GM23338 (cell line): Measurements from ENCODE around the gene C4orf51.
"Not testable (repeated sequence)": the region's sequence is repeated elsewhere in the genome, so short reads cannot be mapped to it uniquely, and the experiment has no call there.

Experiments used
- CREB1 ChIP-seq: fragments of 250-450 bp; sonication (Bioruptor Pico); IDR thresholded peaks from 2 replicates; pipeline ENCODE4 v1.5.0; 2020; ENCODE audit warnings: low read depth, mild to moderate bottlenecking, moderate library complexity
- ETS1 ChIP-seq: IDR thresholded peaks from 2 replicates; pipeline ENCODE4 v1.6.1; 2016; ENCODE audit warnings: antibody characterized with exemption
- EZH2 ChIP-seq: fragments of 200-600 bp; sonication (generic); IDR thresholded peaks from one replicate; pipeline ENCODE4 v1.8.0; 2017; ENCODE audit warnings: antibody characterized with exemption, mild to moderate bottlenecking, low read depth; ENCODE audit not compliant: unreplicated experiment
- EZH2phosphoT487 ChIP-seq: fragments of 200-600 bp; sonication (generic); IDR thresholded peaks from one replicate; pipeline ENCODE4 v1.8.1; 2018; ENCODE audit warnings: antibody characterized with exemption; ENCODE audit not compliant: unreplicated experiment
- JUNB ChIP-seq: IDR thresholded peaks from one replicate; pipeline ENCODE4 v1.6.1; 2016; ENCODE audit warnings: antibody characterized with exemption; ENCODE audit not compliant: unreplicated experiment
- NANOG ChIP-seq: IDR thresholded peaks from 2 replicates; pipeline ENCODE4 v1.6.1; 2016; ENCODE audit warnings: antibody characterized with exemption, borderline replicate concordance
- POLR2AphosphoS5 ChIP-seq: IDR thresholded peaks from 2 replicates; pipeline ENCODE4 v1.6.1; 2016; ENCODE audit warnings: antibody characterized with exemption, low read depth
- STAT1 ChIP-seq: IDR thresholded peaks from one replicate; pipeline ENCODE4 v1.6.1; 2016; ENCODE audit warnings: antibody characterized with exemption; ENCODE audit not compliant: unreplicated experiment
- ZNF114 ChIP-seq: fragments of 250-450 bp; sonication (Bioruptor Pico); IDR thresholded peaks from 2 replicates; pipeline ENCODE4 v1.5.0; 2020; ENCODE audit warnings: mild to moderate bottlenecking, moderate library complexity
- ZNF331 ChIP-seq: fragments of 250-450 bp; sonication (Bioruptor Pico); IDR thresholded peaks from 2 replicates; pipeline ENCODE4 v1.5.0; 2020; ENCODE audit warnings: low read depth, mild to moderate bottlenecking, moderate library complexity
- TF ChIP-seq, protein P1 (sequence below), 2 experiments: fragments of 200-600 bp in 1 of 2; sonication (generic) in 1 of 2; conservative IDR thresholded peaks; 2 replicates each; pipeline versions ENCODE4 v1.5.1 to v1.6.1; 2016 to 2017; ENCODE audit warnings: antibody characterized with exemption in 2 of 2, low read depth in 2 of 2, mild to moderate bottlenecking in 2 of 2, moderate library complexity in 1 of 2
- TF ChIP-seq, protein P2 (sequence below): IDR thresholded peaks from one replicate; pipeline ENCODE4 v1.6.1; 2018; ENCODE audit warnings: antibody characterized with exemption; ENCODE audit not compliant: unreplicated experiment

- TF ChIP-seq EZH2phosphoT487; EZH2; JUNB; POLR2AphosphoS5; CREB1 (CRISPR knock-in tag); ZNF114 (CRISPR knock-in tag); ZNF331; ETS1; NANOG; STAT1: not testable (repeated sequence)
- TF ChIP-seq, protein P1, sequence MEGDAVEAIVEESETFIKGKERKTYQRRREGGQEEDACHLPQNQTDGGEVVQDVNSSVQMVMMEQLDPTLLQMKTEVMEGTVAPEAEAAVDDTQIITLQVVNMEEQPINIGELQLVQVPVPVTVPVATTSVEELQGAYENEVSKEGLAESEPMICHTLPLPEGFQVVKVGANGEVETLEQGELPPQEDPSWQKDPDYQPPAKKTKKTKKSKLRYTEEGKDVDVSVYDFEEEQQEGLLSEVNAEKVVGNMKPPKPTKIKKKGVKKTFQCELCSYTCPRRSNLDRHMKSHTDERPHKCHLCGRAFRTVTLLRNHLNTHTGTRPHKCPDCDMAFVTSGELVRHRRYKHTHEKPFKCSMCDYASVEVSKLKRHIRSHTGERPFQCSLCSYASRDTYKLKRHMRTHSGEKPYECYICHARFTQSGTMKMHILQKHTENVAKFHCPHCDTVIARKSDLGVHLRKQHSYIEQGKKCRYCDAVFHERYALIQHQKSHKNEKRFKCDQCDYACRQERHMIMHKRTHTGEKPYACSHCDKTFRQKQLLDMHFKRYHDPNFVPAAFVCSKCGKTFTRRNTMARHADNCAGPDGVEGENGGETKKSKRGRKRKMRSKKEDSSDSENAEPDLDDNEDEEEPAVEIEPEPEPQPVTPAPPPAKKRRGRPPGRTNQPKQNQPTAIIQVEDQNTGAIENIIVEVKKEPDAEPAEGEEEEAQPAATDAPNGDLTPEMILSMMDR (conservative IDR thresholded peaks at IDR 0.05; ENCODE audit: low read depth in 2 of 2): not testable (repeated sequence)
- TF ChIP-seq, protein P2, sequence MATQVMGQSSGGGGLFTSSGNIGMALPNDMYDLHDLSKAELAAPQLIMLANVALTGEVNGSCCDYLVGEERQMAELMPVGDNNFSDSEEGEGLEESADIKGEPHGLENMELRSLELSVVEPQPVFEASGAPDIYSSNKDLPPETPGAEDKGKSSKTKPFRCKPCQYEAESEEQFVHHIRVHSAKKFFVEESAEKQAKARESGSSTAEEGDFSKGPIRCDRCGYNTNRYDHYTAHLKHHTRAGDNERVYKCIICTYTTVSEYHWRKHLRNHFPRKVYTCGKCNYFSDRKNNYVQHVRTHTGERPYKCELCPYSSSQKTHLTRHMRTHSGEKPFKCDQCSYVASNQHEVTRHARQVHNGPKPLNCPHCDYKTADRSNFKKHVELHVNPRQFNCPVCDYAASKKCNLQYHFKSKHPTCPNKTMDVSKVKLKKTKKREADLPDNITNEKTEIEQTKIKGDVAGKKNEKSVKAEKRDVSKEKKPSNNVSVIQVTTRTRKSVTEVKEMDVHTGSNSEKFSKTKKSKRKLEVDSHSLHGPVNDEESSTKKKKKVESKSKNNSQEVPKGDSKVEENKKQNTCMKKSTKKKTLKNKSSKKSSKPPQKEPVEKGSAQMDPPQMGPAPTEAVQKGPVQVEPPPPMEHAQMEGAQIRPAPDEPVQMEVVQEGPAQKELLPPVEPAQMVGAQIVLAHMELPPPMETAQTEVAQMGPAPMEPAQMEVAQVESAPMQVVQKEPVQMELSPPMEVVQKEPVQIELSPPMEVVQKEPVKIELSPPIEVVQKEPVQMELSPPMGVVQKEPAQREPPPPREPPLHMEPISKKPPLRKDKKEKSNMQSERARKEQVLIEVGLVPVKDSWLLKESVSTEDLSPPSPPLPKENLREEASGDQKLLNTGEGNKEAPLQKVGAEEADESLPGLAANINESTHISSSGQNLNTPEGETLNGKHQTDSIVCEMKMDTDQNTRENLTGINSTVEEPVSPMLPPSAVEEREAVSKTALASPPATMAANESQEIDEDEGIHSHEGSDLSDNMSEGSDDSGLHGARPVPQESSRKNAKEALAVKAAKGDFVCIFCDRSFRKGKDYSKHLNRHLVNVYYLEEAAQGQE: not testable (repeated sequence)
These were observed 39.7 kb upstream of the C4orf51 start for GRCh38 chr4:145640236-145640635.
